HEK293T (cell line): ENCODE results near the gene KRT10.
"Not testable (repeated sequence)": the region's sequence is repeated elsewhere in the genome, so short reads cannot be mapped to it uniquely, and the experiment has no call there.

Source experiments
- ELF4 ChIP-seq: fragments of 450-650 bp; IDR thresholded peaks from 2 replicates; pipeline ENCODE4 v1.6.1; 2017; ENCODE audit warnings: antibody characterized with exemption
- FOXA1 ChIP-seq: fragments of 450-650 bp; IDR thresholded peaks from 2 replicates; pipeline ENCODE4 v1.6.1; 2016; ENCODE audit warnings: mild to moderate bottlenecking
- FOXK2 ChIP-seq: fragments of 450-650 bp; IDR thresholded peaks from 2 replicates; pipeline ENCODE4 v1.6.1; 2016; ENCODE audit warnings: mild to moderate bottlenecking
- FOXM1 ChIP-seq: fragments of 450-650 bp; IDR thresholded peaks from 2 replicates; pipeline ENCODE4 v1.6.1; 2017; ENCODE audit warnings: mild to moderate bottlenecking, borderline replicate concordance
- HDGF ChIP-seq: fragments of 450-650 bp; IDR thresholded peaks from 2 replicates; pipeline ENCODE4 v1.6.1; 2017; ENCODE audit warnings: antibody characterized with exemption, borderline replicate concordance
- LEF1 ChIP-seq: fragments of 450-650 bp; IDR thresholded peaks from 2 replicates; pipeline ENCODE4 v1.6.1; 2017; ENCODE audit warnings: mild to moderate bottlenecking, borderline replicate concordance
- NFRKB ChIP-seq: fragments of 450-650 bp; IDR thresholded peaks from 2 replicates; pipeline ENCODE4 v1.6.1; 2016; ENCODE audit warnings: mild to moderate bottlenecking, moderate library complexity
- PKNOX1 ChIP-seq: fragments of 450-650 bp; IDR thresholded peaks from 2 replicates; pipeline ENCODE4 v1.6.1; 2016
- SP1 ChIP-seq: fragments of 450-650 bp; IDR thresholded peaks from 2 replicates; pipeline ENCODE4 v1.6.1; 2017
- SUZ12 ChIP-seq: fragments of 450-650 bp; IDR thresholded peaks from 2 replicates; pipeline ENCODE4 v1.6.1; 2016; ENCODE audit warnings: mild to moderate bottlenecking
- TARDBP ChIP-seq: fragments of 450-650 bp; IDR thresholded peaks from 2 replicates; pipeline ENCODE4 v1.6.1; 2016

GRCh38 chr17:40858667-40859066, 36.3 kb upstream of the KRT10 start:
- TF ChIP-seq HDGF, PKNOX1, ELF4, NFRKB, TARDBP, SUZ12, SP1, FOXK2, FOXM1, LEF1, FOXA1: not testable (repeated sequence)
